NB4 (cell line): ENCODE measurements around the gene TLE5.
"Not testable (repeated sequence)": the region's sequence is repeated elsewhere in the genome, so short reads cannot be mapped to it uniquely, and the experiment has no call there.

ENCODE experiments used
- DNase-seq: peaks from one replicate; pipeline ENCODE4 v3.0.0; 2010; ENCODE audit warnings: low read depth
- H3K4me3 ChIP-seq: one replicate; pipeline ENCODE4 v1.5.1; 2011; ENCODE audit warnings: mild to moderate bottlenecking, low read depth, low read length, moderate library complexity
- CTCF ChIP-seq: IDR thresholded peaks from one replicate; pipeline ENCODE4 v1.5.1; 2012; ENCODE audit warnings: low read depth, low read length
- MAX ChIP-seq: IDR thresholded peaks from 2 replicates; pipeline ENCODE4 v1.6.1; 2011; ENCODE audit warnings: low read depth, low read length
- MYC ChIP-seq: IDR thresholded peaks from 2 replicates; pipeline ENCODE4 v1.6.1; 2011; ENCODE audit warnings: low read depth, low read length
- POLR2A ChIP-seq: IDR thresholded peaks from 2 replicates; pipeline ENCODE4 v1.6.1; 2011; ENCODE audit warnings: mild to moderate bottlenecking; ENCODE audit not compliant: insufficient read length; ENCODE audit errors: extremely low read depth

Gene TLE5

GRCh38 chr19:3097442-3097871 lies 35.2 kb upstream of the TLE5 start:
- TF ChIP-seq MYC (no peak), MAX (no peak), CTCF (no peak), POLR2A (no peak)
- no peak for DNase-seq
- H3K4me3 ChIP-seq, result no peak overlapping the region

- no peak for TF ChIP-seq CTCF
- no peak overlapping the region for H3K4me3 ChIP-seq
- DNase-seq, result no peak
Observed at GRCh38 chr19:3096902-3097326, 34.6 kb upstream of the TLE5 start.

- no peak for TF ChIP-seq CTCF
- TF ChIP-seq MAX, result no peak
- no peak for TF ChIP-seq POLR2A
- no peak for TF ChIP-seq MYC
- no peak overlapping the region for H3K4me3 ChIP-seq
- no peak for DNase-seq
Observed at GRCh38 chr19:3096267-3096901, 34.1 kb upstream of the TLE5 start.

- H3K4me3 ChIP-seq, result no peak overlapping the region
- TF ChIP-seq POLR2A (no peak), CTCF (no peak), MYC (no peak), MAX (no peak)
- DNase-seq, result peak; percentile 58
Observed at GRCh38 chr19:3095441-3096191, 33.3 kb upstream of the TLE5 start.

GRCh38 chr19:3094601-3095440 lies 32.5 kb upstream of the TLE5 start:
- peak overlapping the region; percentile 43 for H3K4me3 ChIP-seq
- DNase-seq, result peak; percentile 51
- no peak for TF ChIP-seq MYC
- no peak for TF ChIP-seq POLR2A
- no peak for TF ChIP-seq CTCF
- TF ChIP-seq MAX, result no peak

GRCh38 chr19:3089299-3089855 lies 27.1 kb upstream of the TLE5 start:
- DNase-seq, H3K4me3 ChIP-seq: not testable (repeated sequence)
